GM21737 (cell line): Measurements from ENCODE around the gene ANKS1B.
"Not testable (repeated sequence)": the region's sequence is repeated elsewhere in the genome, so short reads cannot be mapped to it uniquely, and the experiment has no call there.

Experiments used
- ATAC-seq: cut with Tn5 transposase; IDR thresholded peaks from one replicate; pipeline ENCODE4 v1.9.1; 2021; ENCODE audit warnings: mild to moderate bottlenecking, moderate library complexity; ENCODE audit not compliant: unreplicated experiment

The ANKS1B gene

DNA sequence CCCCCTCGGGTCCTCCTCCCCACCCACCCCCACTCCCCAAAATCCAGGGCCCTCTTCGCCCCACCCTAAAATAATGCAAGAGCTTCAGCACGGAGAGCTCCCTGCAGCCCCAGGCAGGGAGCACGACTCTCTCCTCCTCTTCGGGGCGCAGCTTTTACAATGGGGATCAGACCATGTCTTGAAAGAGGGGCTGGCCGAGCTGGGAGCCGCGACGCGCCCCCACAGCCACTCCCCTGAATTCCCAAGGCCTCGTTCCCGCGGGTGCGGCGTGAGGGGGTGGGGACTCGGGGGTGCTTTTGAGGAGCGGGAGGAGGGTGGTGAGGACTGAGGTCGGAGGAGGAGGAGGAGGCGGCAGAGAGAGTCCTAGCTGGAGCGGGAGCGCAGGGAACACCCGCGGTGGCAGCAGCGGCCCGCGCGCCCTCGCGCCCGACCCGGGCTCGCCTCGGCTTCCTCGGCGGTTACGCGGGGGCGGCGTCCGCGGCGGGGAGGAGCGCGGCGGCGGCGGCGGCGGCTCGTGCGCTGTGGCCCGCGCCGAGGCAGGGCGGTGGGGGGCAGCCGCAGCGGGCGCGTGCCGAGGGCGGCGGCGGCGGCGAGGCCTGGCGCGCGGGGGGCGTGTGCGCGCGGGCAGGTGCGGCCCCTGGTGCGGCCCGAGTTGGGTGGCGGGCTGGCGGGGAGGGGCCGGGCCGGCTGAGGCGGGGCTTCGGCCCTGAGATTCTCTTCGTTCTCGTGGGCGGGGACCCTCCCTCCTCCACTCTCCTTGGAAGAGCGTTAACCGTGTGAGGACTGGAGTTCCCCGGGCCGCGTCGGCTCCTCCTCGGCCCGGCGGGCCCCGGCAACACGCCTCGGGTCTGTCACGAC lies at the start of gene ANKS1B:
ANKS1B (minus strand) TSS at position 666 of the 858 bp plus-strand sequence. CDS start 699 bp downstream, outside the sequence.
- ATAC-seq = no peak

- ATAC-seq = no peak
These were observed 47.1 kb upstream of the ANKS1B start for GRCh38 chr12:100031836-100032235.

DNA sequence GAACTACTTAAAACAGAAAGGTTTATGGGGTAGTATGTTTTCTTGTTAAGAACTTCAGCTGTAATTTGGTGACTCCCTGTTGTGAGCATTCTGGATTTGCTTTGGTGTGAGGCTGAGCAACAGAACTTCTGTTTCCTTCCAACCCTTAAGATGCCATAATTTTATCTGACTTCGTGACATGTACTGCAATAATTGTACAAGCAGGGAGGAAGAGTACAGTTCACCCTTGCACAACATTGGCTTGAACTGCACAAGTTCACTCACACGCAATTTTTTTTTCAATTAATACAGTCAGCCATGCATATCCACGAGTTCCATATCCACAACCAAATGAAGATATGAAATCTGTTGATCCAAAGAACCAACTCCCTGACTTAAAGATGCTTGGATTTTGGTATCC lies 42.9 kb upstream of the ANKS1B start:
- ATAC-seq = no peak

GRCh38 chr12:100026241-100026640 lies 41.5 kb upstream of the ANKS1B start:
- ATAC-seq = no peak

- no peak for ATAC-seq
These were observed 40.3 kb upstream of the ANKS1B start for GRCh38 chr12:100024974-100025555.

- no peak for ATAC-seq
These were observed 35.6 kb upstream of the ANKS1B start for GRCh38 chr12:100020370-100020769.

DNA sequence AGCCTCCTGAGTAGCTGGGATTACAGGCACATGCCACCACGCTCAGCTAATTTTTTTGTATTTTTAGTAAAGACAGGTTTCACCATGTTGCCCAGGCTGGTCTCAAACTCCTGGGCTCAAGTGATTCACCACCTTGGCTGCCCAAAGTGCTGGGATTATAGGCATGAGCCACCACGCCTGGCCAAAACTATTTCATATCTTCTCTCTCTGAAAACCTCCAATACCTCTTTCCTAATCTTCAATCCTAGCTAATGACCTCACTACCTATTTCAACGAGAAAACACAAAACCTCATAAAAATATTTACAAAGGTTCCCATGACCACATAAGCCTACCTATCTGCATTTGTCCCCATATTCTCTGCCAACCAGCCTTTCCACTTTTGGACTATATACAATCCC lies 32.3 kb upstream of the ANKS1B start:
- ATAC-seq = no peak

DNA sequence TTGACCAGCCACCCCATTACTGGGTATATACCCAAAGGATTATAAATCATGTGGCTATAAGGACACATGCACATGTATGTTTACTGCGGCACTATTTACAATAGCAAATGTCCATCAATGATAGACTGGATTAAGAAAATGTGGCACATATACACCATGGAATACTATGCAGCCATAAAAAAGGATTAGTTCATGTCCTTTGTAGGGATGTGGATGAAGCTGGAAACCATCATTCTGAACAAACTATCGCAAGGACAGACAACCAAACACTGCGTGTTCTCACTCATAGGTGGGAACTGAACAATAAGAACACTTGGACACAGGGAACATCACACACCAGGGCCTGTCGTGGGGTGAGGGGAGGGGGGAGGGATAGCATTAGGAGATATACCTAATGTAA lies 31.6 kb upstream of the ANKS1B start:
- ATAC-seq = not testable (repeated sequence)

GRCh38 chr12:100005846-100006245 lies 21.1 kb upstream of the ANKS1B start:
- ATAC-seq = not testable (repeated sequence)

- ATAC-seq = no peak
These were observed 13.1 kb upstream of the ANKS1B start for GRCh38 chr12:99997806-99998205.

DNA sequence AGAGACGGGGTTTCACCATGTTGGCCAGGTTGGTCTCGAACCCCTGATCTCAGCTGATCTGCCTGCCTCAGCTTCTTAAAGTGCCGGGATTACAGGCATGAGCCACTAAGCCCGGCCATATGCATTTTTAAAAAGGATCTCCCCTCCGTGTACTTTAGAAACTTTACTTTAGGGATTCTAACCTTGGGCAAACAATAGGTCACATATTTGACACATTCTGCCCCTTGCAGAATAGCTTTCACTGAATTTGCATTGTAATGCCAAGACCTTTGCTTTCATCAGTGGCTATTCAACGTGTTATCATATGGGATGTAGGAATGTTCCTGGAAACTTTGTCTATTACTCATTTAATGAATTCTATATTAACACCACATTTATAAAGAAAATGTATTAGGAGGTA lies 11.4 kb upstream of the ANKS1B start:
- ATAC-seq = no peak

GRCh38 chr12:99985631-99986030 lies 895 bp upstream of the ANKS1B start:
- no peak for ATAC-seq

DNA sequence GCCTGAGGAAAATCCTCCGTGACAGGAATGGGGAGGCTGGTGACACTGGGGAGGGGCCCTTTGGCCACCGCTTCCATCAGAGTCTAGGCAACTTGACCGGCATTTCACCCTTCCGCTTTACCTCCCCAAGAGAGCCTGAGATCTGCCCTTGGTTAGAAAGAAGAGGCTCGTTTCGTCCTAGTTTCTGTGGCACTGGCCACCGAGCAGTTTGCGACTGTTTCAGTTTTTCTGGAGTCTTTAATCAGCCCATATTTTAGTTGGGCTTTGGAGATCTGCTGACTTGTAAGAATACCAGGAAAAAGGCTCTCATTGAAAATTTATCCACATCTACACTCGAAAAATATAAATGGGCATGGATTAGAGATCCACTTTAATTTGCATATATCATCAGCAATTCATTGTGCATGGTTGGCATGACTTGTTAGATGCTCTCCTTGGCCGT lies 414 bp upstream of the ANKS1B start:
- ATAC-seq = no peak

DNA sequence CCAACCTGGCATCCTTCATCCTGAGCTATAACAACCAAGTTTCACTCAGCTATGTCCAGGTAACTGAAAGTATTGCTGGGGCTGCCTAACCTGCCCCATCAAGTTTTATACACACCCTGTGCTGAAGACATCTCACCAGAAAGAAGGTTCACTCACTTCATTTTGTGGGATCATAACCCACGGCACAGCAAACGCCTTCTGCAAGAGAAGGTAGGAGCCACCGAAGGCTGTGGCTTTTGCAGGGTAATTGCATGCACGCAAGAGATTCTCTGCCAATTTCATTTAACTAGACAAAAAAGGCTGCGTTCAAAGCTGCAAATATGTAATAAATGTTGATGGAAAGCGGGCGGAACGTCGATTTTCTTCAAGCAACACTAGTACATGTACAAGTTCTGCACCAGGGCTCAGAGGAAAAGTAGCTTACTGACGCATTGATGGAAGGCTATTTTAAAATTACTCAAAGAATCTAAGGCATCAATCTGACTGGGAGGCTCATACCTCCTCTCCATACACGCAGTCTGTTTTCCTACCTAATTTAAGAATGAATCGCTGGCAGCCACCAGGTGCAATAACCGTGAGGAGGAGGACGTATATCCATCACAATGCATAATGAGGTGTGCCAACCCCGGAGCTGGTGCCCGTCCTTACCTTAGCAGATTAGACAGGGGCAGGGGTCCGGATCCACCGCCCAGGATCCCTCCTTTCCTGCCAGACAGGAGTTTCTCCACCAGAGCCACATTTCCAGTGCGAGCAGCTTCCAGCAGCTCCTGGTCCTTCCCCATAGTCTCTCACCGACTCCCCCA lies 1.1 kb downstream of the ANKS1B start:
- ATAC-seq = no peak

GRCh38 chr12:99981639-99982190 lies 3.0 kb downstream of the ANKS1B start:
- ATAC-seq = no peak

DNA sequence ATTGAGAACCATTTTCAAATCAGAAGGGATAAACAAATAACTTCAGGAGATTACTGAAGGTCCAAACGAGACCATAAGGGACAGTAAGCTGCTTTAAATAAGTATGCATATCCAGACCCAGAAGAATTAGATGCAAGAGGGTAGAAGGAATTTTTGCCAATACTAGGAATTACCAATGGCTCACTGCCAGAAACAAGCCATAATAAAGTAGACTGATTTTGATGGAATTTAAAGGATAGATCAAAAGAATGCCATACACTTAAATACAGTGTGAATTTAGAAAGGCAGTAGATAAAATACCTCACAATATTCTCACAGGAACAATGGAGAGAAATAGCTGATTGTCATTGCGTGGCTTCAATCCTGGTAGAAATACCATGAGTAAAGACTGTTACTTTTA lies 5.3 kb downstream of the ANKS1B start:
- ATAC-seq = no peak

DNA sequence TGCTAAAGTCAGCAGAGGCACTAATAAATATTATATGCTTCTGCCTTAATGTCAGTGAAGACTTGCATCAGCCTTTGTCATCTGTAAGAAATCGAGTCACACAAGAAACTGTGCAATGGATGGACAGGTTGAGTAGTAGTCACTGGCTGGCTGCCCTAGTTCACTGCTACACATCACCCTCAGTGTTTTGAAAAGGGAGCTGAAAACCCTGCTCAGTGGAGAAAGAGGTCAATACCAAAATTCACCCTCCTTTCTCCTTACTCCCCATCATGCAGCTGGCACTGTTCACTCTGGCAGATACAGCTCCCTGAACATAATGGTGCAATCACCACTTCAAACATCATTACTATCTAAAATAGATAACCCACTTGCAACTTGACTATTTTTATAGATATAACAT lies 6.6 kb downstream of the ANKS1B start:
- no peak for ATAC-seq

- no peak for ATAC-seq
These were observed 7.2 kb downstream of the ANKS1B start for GRCh38 chr12:99977550-99977949.

DNA sequence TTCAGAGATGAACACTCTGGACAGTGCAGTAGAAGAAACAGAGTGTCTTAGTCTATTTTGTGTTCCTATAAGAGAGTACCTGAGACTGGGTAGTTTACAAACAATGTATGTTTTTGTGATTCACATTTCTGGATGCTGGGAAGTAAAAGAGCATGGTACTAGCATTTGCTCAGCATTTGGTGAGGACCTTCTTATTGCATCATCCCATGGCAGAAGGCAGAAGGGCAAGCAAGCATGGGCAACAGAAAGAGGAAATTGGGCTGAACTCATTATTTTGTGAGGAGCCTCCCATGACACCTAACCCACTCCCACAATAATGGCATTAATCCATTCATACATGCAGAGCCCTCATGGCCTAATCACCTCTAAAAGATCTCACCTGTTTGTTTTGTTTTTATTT lies 8.0 kb downstream of the ANKS1B start:
- no peak for ATAC-seq

GRCh38 chr12:99975321-99975720 lies 9.4 kb downstream of the ANKS1B start:
- ATAC-seq = no peak

DNA sequence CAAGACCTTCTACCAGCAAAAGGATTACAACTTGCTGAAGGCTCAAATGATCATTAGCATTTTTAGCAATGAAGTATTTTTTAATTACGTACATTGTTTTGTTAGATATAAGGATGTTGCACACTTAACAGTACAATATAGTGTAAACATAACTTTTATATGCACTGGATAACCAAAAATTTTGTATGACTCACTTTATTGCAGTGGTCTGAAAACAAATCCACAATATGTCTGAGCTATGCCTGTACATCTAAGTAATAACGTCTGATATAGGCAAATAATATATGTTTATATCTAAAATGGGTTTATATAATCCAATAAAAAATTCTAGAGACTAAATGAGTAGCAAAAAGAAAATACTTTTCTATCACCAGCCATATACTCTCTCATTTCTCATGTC lies 10.6 kb downstream of the ANKS1B start:
- ATAC-seq = no peak
